ENCODE data around the gene SLC35F6.
A peak's percentile ranks its signal among the peaks of the same experiment; 100 is the strongest.
"Not testable (repeated sequence)": the region's sequence is repeated elsewhere in the genome, so short reads cannot be mapped to it uniquely, and the experiment has no call there.

SLC35F6 gene

GRCh38 chr2:26784570-26785234, 20.6 kb downstream of the SLC35F6 start:
- DNase-seq (ENCODE audit: low read depth in 2 of 2), result no peak

DNA sequence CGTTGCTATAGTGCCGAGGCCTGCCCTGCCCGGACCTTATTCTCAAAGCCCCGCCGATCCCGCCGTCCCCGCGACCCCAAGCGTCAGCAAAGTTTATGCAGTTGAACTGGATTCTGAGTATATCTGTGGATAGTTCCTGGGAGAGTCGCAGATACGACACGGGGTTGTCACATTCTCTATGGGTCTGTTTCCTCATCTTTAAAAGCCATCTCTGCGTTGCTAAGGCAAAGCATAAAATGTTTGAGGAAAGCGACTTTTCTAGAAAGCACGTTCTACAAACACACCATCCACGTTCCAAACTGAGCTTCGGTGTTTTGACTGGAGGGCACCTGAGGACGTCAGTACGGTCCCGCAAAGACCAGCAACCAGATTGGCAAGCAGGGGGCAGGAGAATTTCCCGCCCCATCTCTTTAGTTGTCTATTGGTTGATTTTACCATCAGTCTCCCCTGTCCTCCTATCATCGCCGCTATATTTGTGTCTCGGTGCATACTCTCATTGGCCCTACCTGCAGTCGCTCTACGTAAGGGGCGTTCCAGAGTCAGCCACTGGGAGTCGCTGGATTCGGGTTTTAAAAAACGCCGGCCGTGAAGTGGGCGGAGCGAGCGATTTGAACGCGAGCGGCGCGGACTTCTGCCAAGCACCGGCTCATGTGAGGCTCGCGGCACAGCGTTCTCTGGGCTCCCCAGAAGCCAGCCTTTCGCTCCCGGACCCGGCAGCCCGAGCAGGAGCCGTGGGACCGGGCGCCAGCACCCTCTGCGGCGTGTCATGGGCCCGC, 21.5 kb downstream of the SLC35F6 start, which contains the start of gene CENPA:
TSS of gene CENPA (plus strand) at position 626 of the 776 bp plus-strand sequence. CDS start at position 767, 141 bp downstream.
- DNase-seq (ENCODE audit: low read depth in 2 of 2), result peak; percentile 100

- DNase-seq (ENCODE audit: low read depth in 2 of 2), result no peak
Observed at GRCh38 chr2:26786207-26787028, 22.3 kb downstream of the SLC35F6 start.

- no peak for DNase-seq (ENCODE audit: low read depth in 2 of 2)
Observed at GRCh38 chr2:26792720-26793119, 28.6 kb downstream of the SLC35F6 start.

GRCh38 chr2:26793518-26793917, 29.4 kb downstream of the SLC35F6 start:
- no peak for DNase-seq (ENCODE audit: low read depth in 2 of 2)

GRCh38 chr2:26795135-26795534, 31.1 kb downstream of the SLC35F6 start:
- DNase-seq (ENCODE audit: low read depth in 2 of 2), result not testable (repeated sequence)

- no peak for DNase-seq (ENCODE audit: low read depth in 2 of 2)
Observed at GRCh38 chr2:26801328-26801727, 37.2 kb downstream of the SLC35F6 start.

DNA sequence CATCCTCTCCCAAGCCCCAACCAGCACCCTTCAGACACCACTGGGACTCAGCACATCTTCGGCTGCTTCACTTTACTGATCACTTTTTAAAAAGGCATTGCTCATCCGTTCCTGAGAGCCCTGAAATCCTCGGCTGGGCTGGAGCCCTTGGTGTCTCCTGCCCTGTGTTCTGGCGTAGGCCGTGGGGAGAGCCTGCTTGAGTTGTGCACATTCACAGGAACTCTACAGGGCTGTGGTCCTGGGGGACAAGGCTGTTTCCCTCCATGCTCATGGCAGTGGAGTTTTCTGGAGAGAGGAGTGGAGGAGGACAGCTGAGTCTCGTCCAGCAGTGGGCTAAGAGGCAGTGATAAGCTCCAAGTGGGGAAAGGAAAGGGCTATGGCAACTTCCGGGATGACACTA, 37.7 kb downstream of the SLC35F6 start:
- no peak for DNase-seq (ENCODE audit: low read depth in 2 of 2)

DNA sequence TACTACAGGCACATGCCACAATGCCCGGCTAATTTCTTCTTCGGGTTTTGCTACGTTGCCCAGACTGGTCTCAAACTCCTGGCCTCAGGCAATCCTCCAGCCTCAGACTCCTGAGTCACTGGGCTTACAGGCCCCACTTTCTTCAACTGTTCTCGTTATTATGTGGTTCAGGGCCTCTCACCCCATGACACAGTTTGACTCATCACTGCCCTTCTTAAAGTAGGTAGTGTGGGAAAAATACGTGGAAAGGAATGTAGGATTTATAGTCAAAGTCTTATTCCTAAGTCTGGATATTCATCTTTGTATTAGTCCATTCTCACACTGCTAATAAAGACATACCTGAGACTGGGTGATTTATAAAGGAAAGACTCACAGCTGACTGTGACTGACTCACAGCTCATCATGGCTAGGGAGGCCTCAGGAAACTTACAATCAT, 41.2 kb downstream of the SLC35F6 start:
- peak; percentile 23 to 27 for DNase-seq (ENCODE audit: low read depth in 2 of 2)

DNA sequence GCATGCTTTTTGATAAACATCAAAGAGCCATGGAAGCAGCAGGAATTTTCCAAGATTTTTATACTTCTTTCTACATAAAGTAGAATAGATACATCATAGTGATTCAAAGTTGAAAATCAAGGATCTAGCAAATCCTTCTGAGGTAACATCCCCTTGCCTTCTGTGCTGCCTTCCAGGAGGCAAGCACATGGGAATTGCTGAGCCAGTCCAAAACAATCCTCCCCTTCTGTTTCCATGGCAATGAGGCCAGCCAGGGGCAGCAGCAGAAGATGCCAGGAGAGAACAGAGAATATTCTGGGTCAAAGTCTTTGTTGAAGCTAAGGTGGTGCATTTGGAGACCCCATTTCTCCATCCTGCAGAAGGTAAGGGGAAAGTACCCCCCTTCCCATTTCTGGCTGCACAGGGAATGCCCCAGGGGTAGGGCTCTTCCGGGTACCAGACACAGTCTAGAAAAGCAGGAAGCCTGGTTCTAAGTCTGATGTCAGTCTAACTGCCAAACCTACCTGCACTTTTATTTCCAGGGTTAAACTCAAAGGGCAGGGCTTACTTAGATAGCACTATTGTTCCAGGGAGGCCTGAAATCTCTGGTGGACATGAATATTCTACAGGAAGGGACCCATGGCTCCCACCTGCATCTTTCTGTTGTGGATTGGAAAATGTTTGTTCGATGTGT, 43.8 kb downstream of the SLC35F6 start:
- no peak for DNase-seq (ENCODE audit: low read depth in 2 of 2)

DNA sequence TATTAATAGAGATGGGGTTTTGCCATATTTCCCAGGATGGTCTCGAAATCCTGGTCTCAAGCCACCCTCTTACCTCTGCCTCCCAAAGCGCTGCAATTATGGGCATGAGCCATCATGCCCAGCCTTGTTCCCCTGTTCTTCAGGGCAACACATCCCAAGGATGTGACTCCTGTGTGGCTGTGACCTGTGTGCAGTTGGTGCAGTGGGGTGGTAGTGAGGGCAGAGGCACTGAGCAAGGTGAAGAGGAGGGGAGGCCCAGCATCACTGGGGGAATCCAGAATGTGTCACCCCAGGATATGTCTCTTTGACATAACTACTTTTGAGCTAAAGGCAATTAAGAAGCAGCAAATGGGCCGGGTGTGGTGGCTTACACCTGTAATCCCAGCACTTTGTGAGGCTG, 45.1 kb downstream of the SLC35F6 start:
- no peak for DNase-seq (ENCODE audit: low read depth in 2 of 2)

DNA sequence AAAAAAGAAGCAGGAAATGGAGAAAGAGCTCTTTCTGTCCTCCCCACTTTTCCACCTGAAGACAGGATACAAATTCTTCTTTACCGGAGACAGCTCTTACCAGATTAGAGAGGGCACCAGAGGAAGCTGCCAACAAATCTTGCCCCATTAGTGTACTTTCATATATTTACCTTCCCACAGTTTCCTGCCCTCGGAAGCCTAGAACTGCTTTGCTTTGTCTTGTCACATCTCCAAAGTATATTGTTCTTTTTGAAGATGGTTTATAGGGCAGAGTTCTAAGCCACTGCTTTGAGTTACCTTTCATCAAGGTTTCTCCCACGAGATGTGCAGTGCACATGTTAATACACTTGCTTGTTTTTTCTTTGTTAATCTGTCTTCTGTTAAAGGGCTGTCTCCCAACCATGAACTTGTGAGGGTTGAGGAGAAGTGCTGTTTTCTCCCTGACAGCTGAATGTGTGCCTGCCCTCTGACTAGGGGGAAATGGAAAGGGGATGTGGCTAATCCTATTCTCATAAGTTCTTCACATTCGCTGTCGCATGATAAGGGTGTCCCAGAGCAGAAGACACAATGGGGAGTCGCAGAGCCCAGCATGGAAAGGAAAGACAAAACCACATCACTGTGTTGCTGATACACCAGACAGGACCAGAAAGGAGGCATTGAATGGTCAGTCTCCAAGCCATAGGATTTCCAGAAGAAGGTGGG, 45.9 kb downstream of the SLC35F6 start:
- DNase-seq (ENCODE audit: low read depth in 2 of 2), result no peak

GRCh38 chr2:26811261-26811660, 47.2 kb downstream of the SLC35F6 start:
- DNase-seq (ENCODE audit: low read depth in 2 of 2), result no peak

- DNase-seq (ENCODE audit: low read depth in 2 of 2), result no peak
Observed at GRCh38 chr2:26811791-26812694, 48.0 kb downstream of the SLC35F6 start.

- no peak for DNase-seq (ENCODE audit: low read depth in 2 of 2)
Observed at GRCh38 chr2:26812731-26813130, 48.6 kb downstream of the SLC35F6 start.

- DNase-seq (ENCODE audit: low read depth in 2 of 2), result not testable (repeated sequence)
Observed at GRCh38 chr2:26814072-26814765, 50.1 kb downstream of the SLC35F6 start.

- no peak for DNase-seq (ENCODE audit: low read depth in 2 of 2)
Observed at GRCh38 chr2:26816893-26817292, 52.8 kb downstream of the SLC35F6 start.

DNA sequence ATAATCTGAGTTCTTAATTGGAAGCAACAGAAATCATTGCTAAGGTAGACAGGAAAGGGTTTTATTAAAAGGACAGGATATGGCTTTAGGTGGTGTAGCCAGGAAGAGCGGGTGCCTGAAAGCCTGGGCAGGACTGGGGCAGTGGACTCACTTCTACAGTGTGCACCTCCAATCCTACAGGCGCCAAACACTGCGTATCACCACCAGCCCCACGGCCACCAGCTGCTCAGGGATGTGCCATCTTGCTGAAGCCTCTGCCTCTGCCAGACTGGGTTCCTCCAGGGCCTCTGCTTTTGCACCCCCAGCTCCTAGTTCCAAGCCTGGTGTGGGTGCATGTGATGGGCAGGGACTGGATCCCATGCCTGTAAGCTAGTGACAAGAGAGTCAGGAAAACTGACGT, 54.2 kb downstream of the SLC35F6 start:
- DNase-seq (ENCODE audit: low read depth in 2 of 2), result no peak

- DNase-seq (ENCODE audit: low read depth in 2 of 2), result no peak
Observed at GRCh38 chr2:26818972-26819371, 54.9 kb downstream of the SLC35F6 start.
